NCI-H524 (cell line): ENCODE measurements around the gene RIC8B.
A peak's percentile ranks its signal among the peaks of the same experiment; 100 is the strongest.

Experiments used
- DNase-seq, 2 experiments: peaks; one replicate each; lab custom pipeline; 2025; lab: John Stamatoyannopoulos, UW

RIC8B gene

DNA sequence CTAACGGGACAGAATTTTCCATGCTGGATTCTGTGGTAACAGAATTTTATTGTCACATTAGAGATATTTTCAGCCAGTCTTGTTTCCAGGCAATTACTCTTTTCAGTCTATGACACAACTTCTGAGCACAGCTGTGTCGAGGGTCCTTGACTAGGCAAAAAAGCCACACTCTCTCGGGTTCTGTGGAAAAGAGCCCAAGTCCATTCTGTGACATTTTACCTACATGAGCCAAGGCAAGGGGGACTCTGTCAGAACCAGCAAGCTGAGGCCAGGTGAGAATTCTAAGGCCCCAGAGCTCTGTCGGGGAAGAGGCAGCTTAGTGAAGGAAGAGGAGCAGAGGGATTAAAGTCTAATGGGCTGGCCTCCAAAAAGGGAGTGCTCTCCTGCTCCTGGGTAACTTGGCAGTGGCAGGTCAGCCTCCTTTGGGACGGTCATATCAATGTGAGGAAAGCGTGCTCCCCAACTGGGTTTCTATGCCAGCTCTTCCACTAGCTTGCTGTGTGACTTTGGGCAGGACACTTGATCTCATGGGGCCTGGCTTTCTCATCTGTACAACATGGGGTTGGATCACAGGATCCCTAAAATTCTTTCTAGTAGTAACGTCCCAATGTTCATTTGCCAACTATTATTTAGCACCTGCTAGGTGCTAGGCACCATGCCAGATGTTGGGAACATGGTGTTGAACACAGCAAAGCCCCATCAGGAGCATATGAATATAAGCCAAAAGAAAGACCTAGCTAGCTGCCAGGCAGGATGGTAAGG, 16.0 kb upstream of the RIC8B start:
- DNase-seq, result no peak

DNA sequence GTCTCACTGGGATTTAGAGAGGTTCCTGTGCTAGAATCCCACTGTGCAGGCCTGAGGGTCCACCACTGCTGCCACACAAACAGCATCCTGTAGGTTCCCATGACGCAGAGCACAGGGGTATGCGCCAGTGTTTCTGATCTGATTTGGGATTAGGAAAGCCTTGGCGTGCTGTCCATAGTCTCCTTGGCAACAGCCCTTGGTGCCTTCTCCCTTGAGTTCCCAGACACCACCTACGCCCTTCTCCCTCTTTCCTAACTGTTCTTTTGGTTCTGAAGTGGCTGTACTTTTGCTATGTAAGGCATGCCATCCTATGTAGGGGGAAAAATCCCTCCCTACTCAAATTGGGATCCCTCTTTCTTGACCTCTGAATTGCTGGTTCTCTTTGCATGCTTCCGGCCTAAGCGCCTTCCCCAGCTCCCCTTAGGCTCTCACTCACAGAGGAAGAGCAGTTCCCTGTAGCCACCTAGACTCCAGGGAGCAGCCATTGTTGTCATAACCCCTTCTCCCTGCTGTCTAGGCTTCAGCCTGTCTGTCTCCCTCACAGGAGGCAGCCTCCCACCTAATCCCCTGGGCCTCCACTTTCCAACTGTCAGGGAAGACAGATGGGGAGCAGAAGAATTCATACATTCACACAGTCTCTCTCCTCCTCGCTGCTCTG, 14.8 kb upstream of the RIC8B start:
- peak; percentile 55 to 97 for DNase-seq

DNA sequence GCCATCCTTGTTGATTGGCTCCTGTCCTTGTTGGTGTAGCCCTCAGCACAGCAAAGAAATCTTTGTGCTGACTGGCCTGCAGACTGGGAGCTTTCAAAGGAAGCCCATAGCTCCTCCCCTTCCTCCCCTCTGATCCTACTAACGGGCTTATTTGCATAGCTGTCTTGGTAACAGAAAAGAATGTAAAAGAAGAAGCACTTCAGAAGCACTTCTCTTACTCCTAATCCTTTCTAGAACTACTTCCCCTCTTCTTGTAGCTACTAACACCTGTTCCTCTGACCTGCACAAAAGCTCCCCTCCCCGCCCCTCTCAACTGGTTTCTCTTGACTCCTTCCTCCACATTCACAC, 14.3 kb upstream of the RIC8B start:
- peak; percentile 95 to 97 for DNase-seq

DNA sequence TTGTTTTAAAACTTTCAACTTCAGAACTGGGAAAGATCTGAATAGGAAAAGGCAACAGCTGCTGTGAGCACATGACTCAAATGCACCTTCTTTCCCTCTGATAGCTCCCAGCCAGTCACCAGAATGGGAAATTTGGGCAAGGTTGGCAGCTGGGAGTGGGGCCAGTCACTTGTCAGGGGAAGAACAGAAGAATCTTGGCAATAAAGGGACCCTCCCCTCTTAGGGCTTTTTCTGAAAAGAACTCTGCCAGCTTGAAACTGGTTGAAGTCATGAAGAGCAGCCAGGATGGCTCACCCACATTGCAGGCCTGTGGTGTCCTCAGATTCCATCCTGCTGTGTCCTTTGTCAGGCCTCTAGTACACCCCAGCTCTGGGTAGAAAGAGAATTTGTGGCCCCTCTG, 10.3 kb upstream of the RIC8B start:
- no peak for DNase-seq

DNA sequence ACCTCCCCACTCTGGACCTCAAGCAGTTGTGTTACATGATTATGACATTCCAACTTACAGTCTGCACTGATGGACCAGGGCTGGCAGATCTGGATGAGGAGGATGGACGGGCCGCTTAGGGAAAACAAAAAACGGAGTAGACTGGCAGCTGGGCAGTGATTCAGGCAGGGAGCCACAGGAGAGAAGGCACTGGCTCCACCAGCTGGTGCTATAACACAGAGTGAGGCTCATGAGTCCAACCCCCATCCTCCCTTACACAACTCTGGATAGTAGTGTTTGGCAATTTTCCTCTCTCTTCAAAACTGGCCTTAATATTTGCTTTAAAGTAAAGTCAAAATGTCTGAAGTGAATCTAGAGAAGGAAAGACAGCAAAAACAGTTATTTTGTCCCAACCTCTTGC, 9.7 kb upstream of the RIC8B start:
- DNase-seq, result peak in 1 of 2 experiments; percentile 48

DNA sequence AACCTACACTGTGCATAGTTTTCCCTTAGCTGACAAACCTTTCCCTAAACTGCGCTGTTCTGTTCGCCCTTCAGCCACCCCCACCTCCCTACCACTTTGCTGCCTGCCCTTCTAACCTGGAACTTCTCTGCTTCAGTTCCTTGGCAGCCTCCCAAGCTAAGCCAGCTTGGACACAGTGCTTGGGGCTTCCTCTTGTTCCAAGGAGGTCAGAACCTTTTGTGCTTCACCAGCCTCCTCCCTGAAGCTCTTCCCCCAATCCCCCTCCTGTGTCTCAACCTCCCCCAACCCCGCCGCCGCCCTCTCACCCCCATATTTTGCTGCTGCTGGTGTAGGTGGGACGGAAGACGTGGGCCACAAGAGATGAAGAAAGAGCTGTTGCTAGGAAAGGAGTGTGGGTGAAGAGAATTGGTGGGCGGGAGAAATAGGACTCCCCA, 8.1 kb upstream of the RIC8B start:
- no peak for DNase-seq

DNA sequence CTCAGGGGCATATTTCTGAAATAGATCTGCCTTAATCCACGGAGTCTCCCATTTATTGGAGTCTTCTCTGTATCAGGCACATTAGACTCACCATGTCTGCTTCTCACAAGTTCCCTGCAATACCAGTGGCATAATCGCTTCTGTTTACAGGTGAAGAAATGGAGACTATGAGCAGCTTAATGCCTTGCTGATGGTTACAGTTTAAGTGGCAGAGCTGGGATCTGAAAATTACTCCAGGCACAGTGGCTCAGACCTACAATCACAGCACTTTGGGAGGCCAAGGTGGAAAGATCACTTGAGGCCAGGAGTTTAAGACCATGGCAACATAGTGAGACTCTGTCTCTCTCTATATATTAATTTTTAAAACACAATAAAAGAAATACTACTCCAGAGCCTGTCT, 7.3 kb upstream of the RIC8B start:
- no peak for DNase-seq

DNA sequence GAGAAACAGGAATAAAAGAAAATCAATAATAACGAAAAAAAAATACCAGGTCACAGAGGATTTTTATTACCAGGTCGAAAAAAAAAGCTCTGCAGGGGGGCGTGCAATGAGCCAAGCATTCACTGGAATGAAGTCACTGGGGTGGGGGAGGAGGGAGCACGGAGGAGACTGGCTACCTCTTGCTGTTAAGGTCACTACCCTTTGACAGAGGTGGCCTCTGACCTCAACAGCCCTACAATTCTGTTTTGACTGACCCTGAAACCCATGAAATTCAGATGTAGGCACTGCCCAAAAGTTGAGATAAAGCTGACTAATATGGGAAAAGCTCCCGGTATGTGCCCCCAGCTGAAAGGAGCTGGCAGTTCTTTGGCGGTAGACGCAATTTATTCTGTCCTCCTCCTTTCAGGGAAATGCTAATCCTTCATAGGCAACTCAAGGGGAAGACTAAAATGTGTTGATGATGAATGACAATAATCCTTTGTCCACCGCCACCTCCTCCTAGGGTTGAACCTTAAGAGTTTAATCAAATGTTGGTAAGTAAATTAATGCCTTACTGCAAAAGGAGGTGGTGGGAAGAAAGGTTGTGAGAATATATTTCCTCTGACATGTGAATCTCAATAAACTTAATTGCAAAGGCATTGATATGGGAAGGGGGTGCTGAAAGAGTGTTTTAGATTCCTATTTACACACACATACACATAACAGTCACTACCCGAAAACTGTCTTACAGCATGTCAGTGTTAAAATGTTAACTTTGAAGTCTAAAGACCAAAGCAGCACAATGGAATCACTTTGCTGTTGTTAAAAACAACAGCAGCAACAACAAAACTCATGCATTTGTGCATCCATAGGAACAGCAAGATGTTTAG, 6.3 kb upstream of the RIC8B start:
- DNase-seq, result no peak

DNA sequence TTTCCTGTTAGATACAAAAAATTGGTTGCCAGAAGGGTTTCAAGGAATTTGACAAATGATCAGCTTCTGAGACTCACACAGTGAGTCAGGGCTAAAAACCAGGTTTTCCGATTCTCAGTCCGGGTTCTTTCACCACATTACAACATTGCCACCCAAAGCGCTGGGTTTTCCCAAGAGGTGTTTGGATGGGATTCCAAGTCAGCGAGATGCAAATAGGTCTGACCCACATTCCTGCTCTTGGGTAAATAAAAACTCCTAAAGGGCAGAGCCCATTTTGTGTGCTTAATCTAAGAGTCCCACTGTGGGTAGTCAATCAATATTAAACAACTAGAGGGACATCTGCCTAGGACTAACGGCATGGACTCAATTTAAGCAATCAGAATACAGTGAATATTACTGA, 5.4 kb upstream of the RIC8B start:
- no peak for DNase-seq

DNA sequence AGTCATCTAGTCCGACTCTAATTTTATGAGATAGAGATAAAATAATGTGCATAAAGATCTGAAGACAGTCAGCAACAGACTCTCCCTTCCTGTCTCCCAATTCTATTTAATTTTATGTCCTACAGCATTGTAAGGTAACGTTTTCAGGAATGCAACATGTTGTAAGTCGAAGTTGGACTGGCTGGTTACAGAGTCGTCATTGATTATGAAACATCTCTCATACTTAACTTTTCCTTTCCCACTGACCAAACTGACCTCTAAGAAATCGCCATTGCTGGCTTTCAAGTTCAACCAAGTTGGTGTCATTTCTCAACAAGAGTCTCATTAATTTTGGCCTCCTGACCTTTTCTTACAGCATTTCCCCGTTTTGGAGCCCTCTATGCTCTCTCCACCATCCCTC, 4.9 kb upstream of the RIC8B start:
- DNase-seq, result no peak

DNA sequence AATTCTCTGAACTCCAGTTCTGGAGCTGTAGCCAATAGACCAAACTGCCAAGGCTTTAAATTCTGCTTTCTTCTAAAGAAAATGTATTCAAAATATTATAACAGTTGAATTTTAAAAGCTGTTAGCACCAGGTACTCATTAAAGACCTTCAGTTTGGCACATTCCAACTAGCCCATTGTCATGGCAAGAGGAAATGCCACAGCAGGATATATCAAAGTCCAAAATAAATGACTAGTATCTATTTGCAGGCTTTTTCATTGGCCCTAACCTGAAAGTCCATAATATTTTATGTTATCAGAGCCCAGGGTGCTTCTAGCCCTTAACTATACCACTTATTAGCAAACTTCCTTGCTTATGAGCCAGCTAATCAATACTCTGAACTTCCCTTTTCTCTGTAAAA, 3.1 kb upstream of the RIC8B start:
- no peak for DNase-seq

DNA sequence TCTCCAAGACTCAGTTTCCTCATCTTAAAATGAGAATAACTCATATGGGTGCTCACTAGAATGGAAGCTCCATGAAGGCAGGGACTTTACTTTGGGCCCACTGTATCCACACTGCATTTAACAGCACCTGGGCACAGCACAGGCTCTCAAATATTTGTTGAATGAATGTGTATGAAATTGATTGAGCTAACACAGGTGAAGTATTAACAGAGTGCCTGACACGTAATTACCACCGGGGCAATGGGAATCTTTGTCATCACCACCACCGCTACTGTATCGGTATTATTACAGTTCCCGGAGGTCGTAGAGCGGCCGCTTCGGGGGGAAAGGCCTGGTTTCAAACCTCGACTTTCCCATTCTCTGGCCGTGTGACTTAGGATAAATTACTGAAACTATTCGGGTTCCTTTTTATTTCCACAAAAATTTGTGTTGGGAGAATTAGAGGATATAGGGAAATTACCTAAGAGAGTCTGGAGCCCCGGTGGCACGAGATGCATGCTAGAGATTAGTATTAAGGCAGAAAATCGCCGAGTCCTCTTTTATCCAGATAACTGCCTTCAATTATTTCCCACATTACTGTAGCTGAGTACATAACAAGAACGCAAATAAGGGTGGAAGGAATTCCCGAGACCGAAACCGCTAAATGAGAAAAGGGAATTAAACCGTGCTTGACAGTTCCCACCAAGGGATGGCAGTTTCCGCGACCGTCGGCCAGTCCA, 1.0 kb upstream of the RIC8B start:
- DNase-seq, result peak in 1 of 2 experiments; percentile 29

DNA sequence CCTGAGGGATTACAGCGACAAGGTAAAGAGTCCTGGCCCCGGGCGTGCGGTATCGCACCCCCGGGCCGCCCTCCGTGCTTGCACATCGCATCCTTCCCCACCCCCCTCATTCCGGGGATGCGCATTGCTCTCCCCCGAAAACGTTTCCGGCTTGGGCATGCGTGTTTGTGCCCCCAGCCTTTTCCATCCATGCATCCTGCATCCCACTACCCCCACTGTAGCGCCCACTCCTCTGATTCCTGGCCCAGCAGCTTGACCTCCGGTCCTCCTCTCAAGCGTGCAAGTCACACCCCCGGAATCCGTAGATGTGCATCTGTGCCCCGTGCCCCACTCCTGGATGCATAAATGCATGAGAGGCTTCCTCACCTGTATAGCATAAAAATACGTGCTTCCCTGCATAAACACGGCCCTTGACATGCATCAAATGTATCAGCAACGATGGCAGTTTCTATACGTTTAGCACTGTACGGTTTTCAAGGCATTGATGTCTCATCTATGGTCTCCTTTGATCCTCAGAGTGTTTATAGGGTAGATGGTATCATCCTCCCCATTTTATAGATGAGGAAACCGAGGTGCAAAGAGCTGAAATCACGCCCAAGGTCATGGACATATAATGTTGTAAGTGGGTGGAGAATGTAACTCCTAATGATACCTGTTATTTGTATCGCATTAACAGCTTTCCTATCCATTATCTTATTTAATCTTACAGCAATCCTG, 484 bp downstream of the RIC8B start:
- peak in 1 of 2 experiments; percentile 53 for DNase-seq

DNA sequence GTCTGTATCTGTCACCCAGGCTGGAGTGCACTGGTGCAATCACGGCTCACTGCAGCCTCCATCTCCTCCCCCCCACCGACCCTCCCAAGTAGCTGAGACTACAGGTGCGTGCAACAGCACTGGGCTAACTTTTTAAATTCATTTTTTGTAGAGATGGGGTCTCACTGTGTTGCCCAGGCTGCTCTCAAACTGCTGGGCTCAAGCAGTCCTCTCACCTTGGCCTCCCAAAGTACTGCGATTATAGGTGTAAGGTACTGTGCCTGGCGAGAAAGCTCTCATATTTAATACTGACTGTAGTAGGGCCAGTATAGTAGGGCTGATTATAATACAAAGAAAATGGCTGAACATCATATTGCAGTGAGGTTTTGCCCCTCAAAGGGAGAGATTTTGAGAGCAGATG, 2.4 kb downstream of the RIC8B start:
- no peak for DNase-seq

DNA sequence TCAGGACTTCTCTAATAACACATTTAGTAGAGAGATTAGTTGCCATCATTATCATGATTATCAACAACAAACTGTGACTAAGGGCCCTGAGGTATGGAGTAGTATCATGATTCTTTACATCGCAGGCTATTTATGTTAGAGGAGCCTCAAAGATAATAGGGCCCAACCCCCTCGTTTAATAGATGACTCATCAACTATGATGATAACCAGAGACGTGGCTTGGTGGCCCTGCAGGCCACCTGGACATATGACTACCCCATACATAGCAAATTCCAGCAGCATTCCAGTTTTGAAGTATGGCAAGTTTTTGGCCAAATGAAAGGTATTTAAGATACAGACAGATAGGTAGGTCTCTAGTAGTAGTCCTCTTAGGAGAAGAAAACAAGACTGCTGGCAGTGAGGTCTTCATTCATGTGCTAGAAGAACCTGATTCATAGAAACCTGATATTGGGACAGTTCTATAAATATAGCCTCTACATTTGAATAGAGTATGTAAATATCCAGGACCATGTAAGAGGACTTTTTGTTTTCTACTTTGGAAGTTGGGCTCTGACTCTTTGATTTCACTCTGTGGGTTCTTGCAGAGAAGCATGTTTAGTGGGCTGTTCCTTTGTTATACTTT, 5.6 kb downstream of the RIC8B start:
- DNase-seq, result no peak

DNA sequence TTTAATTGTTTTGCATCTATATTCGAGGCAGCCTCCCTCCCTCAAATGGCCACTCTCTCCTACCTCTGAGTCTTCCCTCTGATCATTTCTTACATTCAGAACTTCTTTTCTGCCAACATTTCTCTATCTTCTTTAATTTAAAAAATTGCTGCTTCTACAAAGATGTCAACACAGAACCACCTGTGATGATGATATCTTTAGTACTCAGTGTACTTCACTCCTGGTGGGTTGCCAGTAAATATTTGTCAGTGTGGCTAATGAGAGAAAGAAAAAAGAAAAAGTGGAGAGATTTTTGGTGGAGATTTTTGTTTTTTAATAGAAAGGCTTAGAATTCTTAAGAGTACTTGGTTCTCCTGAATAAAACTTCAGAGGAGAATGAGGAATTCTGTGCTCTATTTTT, 8.1 kb downstream of the RIC8B start:
- DNase-seq, result no peak

DNA sequence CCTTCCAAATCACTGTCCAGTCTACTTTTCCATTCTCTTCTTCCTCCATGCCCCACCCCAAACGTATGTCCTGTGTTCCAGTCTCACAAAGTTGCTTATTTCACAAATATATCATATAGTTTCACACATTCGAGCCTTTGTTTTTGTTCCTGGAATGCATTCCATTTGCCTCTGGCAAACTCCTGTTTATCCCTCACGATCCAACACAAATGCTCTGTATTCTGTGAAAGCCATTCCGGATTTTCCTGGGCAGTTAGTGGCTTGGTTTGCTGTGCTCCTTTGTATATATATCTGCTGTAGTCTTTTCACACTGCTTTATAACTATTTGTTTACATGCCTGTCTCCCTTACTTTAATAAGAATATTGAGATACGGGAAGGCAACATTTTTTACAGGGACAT, 9.0 kb downstream of the RIC8B start:
- DNase-seq, result no peak

DNA sequence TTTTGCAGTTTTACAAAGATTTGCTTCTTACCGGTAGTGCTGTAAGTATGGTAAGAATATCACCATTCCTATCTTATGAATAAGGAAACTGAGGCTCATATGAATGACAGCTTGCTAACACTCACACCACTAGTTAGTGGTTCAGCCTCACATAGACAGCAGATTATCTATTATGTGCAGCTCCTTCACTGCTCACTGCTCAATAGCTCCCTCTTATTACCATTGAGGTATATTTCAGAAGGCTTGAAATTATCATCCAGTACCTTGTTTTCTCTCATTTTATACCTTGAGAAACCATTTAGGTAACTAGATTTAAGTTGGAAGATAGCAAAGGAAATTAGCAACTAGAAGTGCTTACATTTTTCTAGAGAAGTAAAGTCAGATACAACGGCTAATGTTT, 15.5 kb downstream of the RIC8B start:
- DNase-seq, result peak in 1 of 2 experiments; percentile 4

DNA sequence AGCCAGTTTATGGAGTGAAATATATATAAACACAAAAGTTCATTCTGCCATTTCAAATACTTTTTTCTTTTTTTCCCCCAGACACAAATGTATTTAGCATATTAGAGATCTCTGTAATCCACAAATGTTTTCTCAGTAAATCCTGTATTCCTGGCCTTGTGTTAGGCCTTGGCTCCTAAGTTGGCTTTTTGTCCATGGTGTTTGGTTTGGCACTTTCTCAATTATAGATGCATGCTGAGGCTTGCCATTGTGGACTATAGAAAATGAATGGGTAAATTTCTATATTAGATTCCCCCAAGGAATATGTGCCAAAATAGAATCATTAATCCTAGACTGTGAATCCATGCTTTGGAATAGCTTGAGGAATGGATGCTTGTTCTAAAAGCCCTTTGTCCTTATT, 17.0 kb downstream of the RIC8B start:
- DNase-seq, result no peak

DNA sequence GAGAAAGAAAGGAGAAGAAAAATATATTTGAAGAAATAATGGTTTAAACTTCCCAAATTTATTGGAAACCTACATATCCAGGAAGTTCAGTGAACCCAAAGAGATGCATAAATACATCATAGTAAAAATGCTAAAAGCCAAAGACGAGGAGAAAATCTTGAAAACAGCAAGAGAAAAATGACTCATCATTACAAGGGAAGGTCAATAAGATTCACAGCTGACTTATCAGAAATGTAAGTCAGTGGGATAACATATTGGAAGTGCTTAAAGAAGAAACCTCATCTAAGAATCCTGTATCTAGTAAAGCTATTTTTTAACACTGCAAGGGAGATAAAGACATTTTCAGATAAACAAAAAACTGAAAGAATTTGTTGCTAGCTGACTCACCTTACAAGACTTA, 19.9 kb downstream of the RIC8B start:
- DNase-seq, result no peak

DNA sequence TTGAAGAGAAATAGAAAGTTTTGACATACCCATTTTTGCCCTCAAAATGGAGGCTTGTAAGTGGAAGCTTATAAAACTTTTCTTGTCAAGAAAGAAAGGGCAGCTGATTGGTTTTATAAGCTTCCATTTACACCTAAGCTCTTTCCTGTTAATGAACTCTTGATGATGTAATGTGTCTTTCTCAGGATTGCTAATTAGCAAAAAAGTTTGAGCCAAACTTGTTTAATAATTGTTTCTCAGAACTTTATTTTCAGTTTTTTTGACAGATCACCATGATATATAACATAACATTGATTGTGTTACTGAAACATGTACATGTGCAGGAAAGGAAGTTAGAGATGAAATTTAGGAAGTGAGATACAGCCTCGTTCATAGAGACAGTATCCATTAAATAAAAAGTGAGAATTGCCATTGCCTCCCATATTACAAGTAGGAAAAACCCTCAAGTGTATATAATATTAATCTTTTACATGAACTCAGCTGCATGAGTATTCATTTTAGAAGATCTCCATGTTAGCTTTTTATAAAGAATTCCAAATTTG, 26.8 kb downstream of the RIC8B start:
- no peak for DNase-seq
